GM12878 (cell line): ENCODE measurements around the gene COPZ2. TPM values are rescaled to one million over a fixed set of nuclear protein-coding genes. Genes with fewer than 3 reads are reported as not detected.
A peak's percentile ranks its signal among the peaks of the same experiment; 100 is the strongest.

Source experiments
- ATAC-seq: fragments of 200-7000 bp; cut with Tn5 transposase; 3 replicates; pipeline ENCODE4 v1.9.1; 2020; ENCODE audit warnings: mild to moderate bottlenecking, moderate library complexity
- BruUV-seq: library from RNA; stranded (reverse); fragments of 400-500 nt; replicated peaks from 2 replicates; lab custom pipeline; 2021; lab: Mats Ljungman, UMichigan
- CTCF ChIA-PET: fragments of 300-600 bp; sonication (Branson Sonifier 250); formaldehyde crosslinking; extraction: SDS; loops from one replicate; lab custom pipeline; 2021; ENCODE audit warnings: inconsistent platforms; lab: Yijun Ruan, JAX
- POLR2A ChIA-PET: fragments of 350-600 bp; formaldehyde crosslinking; extraction: SDS; loops from one replicate; lab custom pipeline; 2021; ENCODE audit warnings: inconsistent platforms; lab: Charles Lee
- RAD21 ChIA-PET: fragments of 300-600 bp; sonication (Branson Sonifier 250); formaldehyde crosslinking; loops from one replicate; lab custom pipeline; 2023; ENCODE audit warnings: antibody characterized with exemption; ENCODE audit not compliant: unreplicated experiment; lab: Charles Lee
- SMC1A ChIA-PET: fragments of 300-600 bp; sonication (Branson Sonifier 250); formaldehyde crosslinking; loops from one replicate; lab custom pipeline; 2023; ENCODE audit not compliant: unreplicated experiment, uncharacterized antibody; lab: Charles Lee
- DNase-seq: peaks from one replicate; pipeline ENCODE4 v3.0.0-alpha.2; 2011; ENCODE audit warnings: low read depth, low spot score
- FAIRE-seq: peaks from 3 replicates; lab custom pipeline; 2011; peaks lifted over from hg19 to GRCh38; lab: Jason Lieb, UNC
- H2AFZ ChIP-seq: 2 replicates; pipeline ENCODE4 v1.6.0; 2011; ENCODE audit warnings: low read depth, low read length, control low read depth; ENCODE audit not compliant: control insufficient read depth
- H3K27ac ChIP-seq: 2 replicates; pipeline ENCODE4 v1.5.1; 2011; ENCODE audit warnings: control low read depth; ENCODE audit not compliant: control insufficient read depth, insufficient read depth
- H3K27me3 ChIP-seq, 2 experiments: replicated peaks in 1 of 2; 2 replicates each; pipeline versions ENCODE4 v1.6.0 to v1.6.1; 2011; ENCODE audit warnings: low read length in 1 of 2; ENCODE audit not compliant: control insufficient read depth in 2 of 2, insufficient read depth in 2 of 2
- H3K36me3 ChIP-seq, 2 experiments: 2 replicates each; pipeline ENCODE4 v1.5.1; 2011; ENCODE audit warnings: low read length in 1 of 2; ENCODE audit not compliant: control insufficient read depth in 2 of 2, insufficient read depth in 2 of 2
- H3K4me1 ChIP-seq: 2 replicates; pipeline ENCODE4 v1.6.1; 2011; ENCODE audit warnings: mild to moderate bottlenecking, low read length, moderate library complexity, mixed read lengths; ENCODE audit not compliant: control insufficient read depth, insufficient read depth
- H3K4me2 ChIP-seq: 2 replicates; pipeline ENCODE4 v1.6.0; 2011; ENCODE audit warnings: control low read depth; ENCODE audit not compliant: control insufficient read depth, insufficient read depth
- H3K4me3 ChIP-seq: fragments of 200-600 bp; sonication (generic); 2 replicates; pipeline ENCODE4 v1.5.1; 2016
- H3K79me2 ChIP-seq: 2 replicates; pipeline ENCODE4 v1.6.0; 2011; ENCODE audit warnings: low read length; ENCODE audit not compliant: control insufficient read depth, insufficient read depth
- H3K9ac ChIP-seq: 2 replicates; pipeline ENCODE4 v1.8.0; 2011; ENCODE audit warnings: low read length, control low read depth, mixed read lengths; ENCODE audit not compliant: control insufficient read depth, insufficient read depth
- H3K9me3 ChIP-seq: replicated peaks from 3 replicates; pipeline ENCODE4 v1.5.1; 2011; ENCODE audit warnings: mild to moderate bottlenecking, low read length; ENCODE audit not compliant: control insufficient read depth, insufficient read depth
- H4K20me1 ChIP-seq: 2 replicates; pipeline ENCODE4 v1.6.0; 2011; ENCODE audit not compliant: control insufficient read depth, insufficient read depth
- CHD2 ChIP-seq: IDR thresholded peaks from 2 replicates; pipeline ENCODE4 v1.6.1; 2011; ENCODE audit warnings: low read depth, low read length, improper control_type of control experiment, borderline replicate concordance
- CHD4 ChIP-seq: fragments of 200-600 bp; sonication (generic); IDR thresholded peaks from 2 replicates; pipeline ENCODE4 v1.6.1; 2016; ENCODE audit warnings: mild to moderate bottlenecking
- HDGF ChIP-seq: fragments of 450-650 bp; IDR thresholded peaks from 2 replicates; pipeline ENCODE4 v1.6.1; 2016; ENCODE audit warnings: antibody characterized with exemption
- NR2C1 ChIP-seq: fragments of 450-650 bp; IDR thresholded peaks from 2 replicates; pipeline ENCODE4 v1.6.1; 2017; ENCODE audit warnings: antibody characterized with exemption, mild to moderate bottlenecking, moderate library complexity
- SPI1 ChIP-seq: IDR thresholded peaks from 2 replicates; pipeline ENCODE4 v1.6.1; 2011; ENCODE audit warnings: low read depth, mild to moderate bottlenecking, low read length, moderate library complexity, borderline replicate concordance; ENCODE audit not compliant: insufficient read depth
- YBX1 ChIP-seq: fragments of 450-650 bp; IDR thresholded peaks from 2 replicates; pipeline ENCODE4 v1.6.1; 2016; ENCODE audit warnings: antibody characterized with exemption
- WGBS: methylation state at CpG from one replicate; pipeline ENCODE4 v1.1.6; 2016; ENCODE audit warnings: low lambda C conversion rate; ENCODE audit not compliant: insufficient replicate concordance, insufficient coverage; ENCODE audit errors: missing lambda C conversion rate; 5-methylcytosine and 5-hydroxymethylcytosine counted together
- in situ Hi-C: fragments of 300-500 bp; cut with MboI; formaldehyde crosslinking; loops from 9 replicates; pipeline ENCODE4 v1.14.3; 2018; ENCODE audit warnings: mixed read lengths
- intact Hi-C: fragments of 100-400 bp; cut with micrococcal nuclease; formaldehyde crosslinking; loops from one replicate; pipeline ENCODE4 v1.14.2; 2022; ENCODE audit not compliant: unreplicated experiment
- polyA plus RNA-seq, 11 experiments: library from polyadenylated mRNA; depleted of rRNA in 4 of 11; unstranded in 6 of 11; stranded (reverse) in 5 of 11; fragments of >200 nt; fragmentation: Nextera tagmentation in 4 of 11; fragmentation: Illumina TruSeq in 1 of 11; extraction: Ambion mirVana in 4 of 11; extraction: Trizol in 1 of 11; gene quantifications; 1 replicate in 1 of 11; 2 replicates in 10 of 11; pipeline versions ENCODE4 v1.2.1 to v1.2.3, GENCODE V29; 2011 to 2016; ENCODE audit warnings: inconsistent platforms in 2 of 11, missing spikeins in 2 of 11, low read depth in 1 of 11
- total RNA-seq, 4 experiments: library from RNA; depleted of rRNA in 3 of 4; stranded (reverse); fragments of >200 nt in 3 of 4; fragmentation: Illumina TruSeq in 1 of 4; extraction: Trizol in 1 of 4; gene quantifications; 2 replicates each; pipeline versions ENCODE4 v1.2.1 to v1.2.3, GENCODE V29; 2013 to 2021
- TF ChIP-seq, protein P1 (sequence below): fragments of 450-650 bp; IDR thresholded peaks from 2 replicates; pipeline ENCODE4 v1.6.1; 2016; ENCODE audit warnings: mild to moderate bottlenecking
- TF ChIP-seq, protein P2 (sequence below): IDR thresholded peaks from 2 replicates; pipeline ENCODE4 v1.6.1; 2011; ENCODE audit warnings: low read depth, low read length, improper control_type of control experiment, borderline replicate concordance

Gene COPZ2
- total and polyA plus RNA-seq, 10 of the 15 experiments (the other 5 are each of a cell fraction or from before 2014, with no cell fraction given), result 0.20 to 4.3 (median 2.6) TPM

DNA sequence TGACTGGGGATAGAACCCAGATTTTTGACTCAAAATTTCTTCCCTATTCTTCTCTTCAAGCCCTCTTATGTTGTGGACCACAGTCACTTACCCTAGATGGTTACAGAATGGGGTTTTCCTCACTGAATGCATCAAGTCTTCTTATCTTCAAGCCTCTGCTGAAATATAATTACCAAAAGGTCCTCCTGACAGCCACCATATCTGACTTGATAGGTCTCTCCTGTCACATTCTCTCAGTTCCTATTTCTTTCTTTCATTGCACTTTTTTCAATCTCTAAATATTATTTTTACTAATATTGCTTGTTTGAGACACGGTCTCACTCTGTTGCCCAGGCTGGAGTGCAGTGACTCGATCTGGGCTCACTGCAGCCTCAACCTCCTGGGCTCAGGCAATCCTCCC is 1.1 kb upstream of the COPZ2 start:
- FAIRE-seq, result peak; percentile 38
- no peak for DNase-seq
- H3K4me3 ChIP-seq, result no peak overlapping the region
- peaks cover 9% of the 10 kb centered on the region for H3K4me1 ChIP-seq
- H3K27me3 ChIP-seq, result peaks cover 2 to 4% of the 10 kb centered on the region in 2 experiments; a peak in 3 of 4 replicates
- H3K9me3 ChIP-seq, result no peaks in the 10 kb centered on the region
- ChIA-PET RAD21 (interaction anchor here (5.0 kb wide), 1 partner anchor 13 kb away, joined by 35 read pairs; no protein-coding TSS in a partner anchor), SMC1A (interaction anchor here (0.8 to 0.9 kb wide), 3 partner anchors 8 to 35 kb away, joined by 3 read pairs; no protein-coding TSS in a partner anchor), POLR2A (interaction anchor here (0.7 to 1.9 kb wide), 2 partner anchors 9 to 1387 kb away, joined by 3 to 9 read pairs; partner anchors contain the start of gene NFE2L1), CTCF (interaction anchor here (1.0 to 5.6 kb wide), 6 partner anchors 9 to 59 kb away, joined by 3 to 77 read pairs (median 4); partner anchors contain the start of gene NFE2L1)
- no peaks in the 10 kb centered on the region for H3K79me2 ChIP-seq
- in situ Hi-C loops, result no loop called here
- H2AFZ ChIP-seq, result no peak overlapping the region
- no peaks in the 10 kb centered on the region for H4K20me1 ChIP-seq
- TF ChIP-seq CHD4 (no peak), SPI1 (peak; percentile 33; the same call in 1 of the 2 replicates)
- TF ChIP-seq, protein P1, sequence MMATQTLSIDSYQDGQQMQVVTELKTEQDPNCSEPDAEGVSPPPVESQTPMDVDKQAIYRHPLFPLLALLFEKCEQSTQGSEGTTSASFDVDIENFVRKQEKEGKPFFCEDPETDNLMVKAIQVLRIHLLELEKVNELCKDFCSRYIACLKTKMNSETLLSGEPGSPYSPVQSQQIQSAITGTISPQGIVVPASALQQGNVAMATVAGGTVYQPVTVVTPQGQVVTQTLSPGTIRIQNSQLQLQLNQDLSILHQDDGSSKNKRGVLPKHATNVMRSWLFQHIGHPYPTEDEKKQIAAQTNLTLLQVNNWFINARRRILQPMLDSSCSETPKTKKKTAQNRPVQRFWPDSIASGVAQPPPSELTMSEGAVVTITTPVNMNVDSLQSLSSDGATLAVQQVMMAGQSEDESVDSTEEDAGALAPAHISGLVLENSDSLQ, result peak; percentile 30; the same call in 1 of the 2 replicates
- no TSS peak for BruUV-seq
- ATAC-seq, result peak; percentile 15
- no peak overlapping the region for H3K27ac ChIP-seq
- 0% methylated on average over 2 of the region's 2 CpGs for WGBS
- intact Hi-C loops, result no loop called here
- no peaks in the 10 kb centered on the region for H3K36me3 ChIP-seq
- H3K4me2 ChIP-seq, result no peak overlapping the region
- no peak overlapping the region for H3K9ac ChIP-seq

DNA sequence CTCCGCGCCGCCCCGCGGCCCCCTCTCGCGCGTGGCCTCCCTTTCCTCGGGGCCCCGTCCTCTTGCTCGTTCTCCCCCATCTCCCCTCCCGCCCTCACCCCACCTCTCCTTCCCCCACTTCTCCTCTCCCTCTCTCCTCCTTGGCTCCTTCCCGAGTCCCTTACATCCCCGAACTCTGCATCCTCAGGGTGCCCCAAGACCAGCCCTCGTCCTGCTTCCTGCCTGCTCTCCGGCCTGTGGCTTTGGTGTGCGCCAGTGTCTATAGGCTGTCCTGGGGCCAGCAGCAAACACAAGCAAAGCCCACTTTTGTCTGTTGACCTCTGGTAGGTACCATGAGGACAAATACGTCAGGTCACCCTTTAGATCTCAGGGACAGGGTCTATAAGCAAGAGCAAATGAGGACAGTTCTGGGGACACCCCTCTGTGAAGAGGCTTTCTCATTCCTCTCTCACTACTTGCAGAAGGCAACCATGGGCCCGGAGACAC is 284 bp upstream of the COPZ2 start:
- TF ChIP-seq HDGF (peak; percentile 47; the same call in 1 of the 2 replicates), YBX1 (no peak), CHD2 (no peak), NR2C1 (no peak)
- TF ChIP-seq, protein P2, sequence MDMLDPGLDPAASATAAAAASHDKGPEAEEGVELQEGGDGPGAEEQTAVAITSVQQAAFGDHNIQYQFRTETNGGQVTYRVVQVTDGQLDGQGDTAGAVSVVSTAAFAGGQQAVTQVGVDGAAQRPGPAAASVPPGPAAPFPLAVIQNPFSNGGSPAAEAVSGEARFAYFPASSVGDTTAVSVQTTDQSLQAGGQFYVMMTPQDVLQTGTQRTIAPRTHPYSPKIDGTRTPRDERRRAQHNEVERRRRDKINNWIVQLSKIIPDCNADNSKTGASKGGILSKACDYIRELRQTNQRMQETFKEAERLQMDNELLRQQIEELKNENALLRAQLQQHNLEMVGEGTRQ, result no peak
- ATAC-seq (peak; percentile 11; the same call in 2 of the 3 replicates), FAIRE-seq (peak; percentile 7), DNase-seq (no peak)
- H3K9me3 ChIP-seq, result no peaks in the 10 kb centered on the region
- ChIA-PET CTCF (interaction anchor here (0.6 to 5.6 kb wide), 5 partner anchors 10 to 362 kb away, joined by 3 to 77 read pairs (median 4); partner anchors contain the start of gene NFE2L1), SMC1A (no interaction called here), RAD21 (interaction anchor here (2.6 to 5.0 kb wide), 2 partner anchors 11 to 12 kb away, joined by 13 to 35 read pairs; partner anchors contain the start of gene NFE2L1), POLR2A (interaction anchor here (1.9 kb wide), 1 partner anchor 10 kb away, joined by 9 read pairs; the partner anchor contains the start of gene NFE2L1)
- no peaks in the 10 kb centered on the region for H3K79me2 ChIP-seq
- no peaks in the 10 kb centered on the region for H4K20me1 ChIP-seq
- BruUV-seq, result no TSS peak
- peak overlapping the region; percentile 74 for H2AFZ ChIP-seq
- intact Hi-C loops, result no loop called here
- H3K27me3 ChIP-seq, result peaks cover 2 to 4% of the 10 kb centered on the region in 2 experiments; a peak in 3 of 4 replicates
- H3K9ac ChIP-seq, result no peak overlapping the region
- H3K27ac ChIP-seq, result no peak overlapping the region
- WGBS, result 28% methylated on average over 6 of the region's 19 CpGs
- no peaks in the 10 kb centered on the region for H3K36me3 ChIP-seq
- H3K4me3 ChIP-seq, result peak overlapping the region; percentile 47; the same call in 1 of the 2 replicates
- in situ Hi-C loops, result no loop called here
- peak overlapping the region; percentile 82 for H3K4me2 ChIP-seq
- peaks cover 9% of the 10 kb centered on the region for H3K4me1 ChIP-seq
